Measurements from ENCODE around the gene MCTP2.

DNA sequence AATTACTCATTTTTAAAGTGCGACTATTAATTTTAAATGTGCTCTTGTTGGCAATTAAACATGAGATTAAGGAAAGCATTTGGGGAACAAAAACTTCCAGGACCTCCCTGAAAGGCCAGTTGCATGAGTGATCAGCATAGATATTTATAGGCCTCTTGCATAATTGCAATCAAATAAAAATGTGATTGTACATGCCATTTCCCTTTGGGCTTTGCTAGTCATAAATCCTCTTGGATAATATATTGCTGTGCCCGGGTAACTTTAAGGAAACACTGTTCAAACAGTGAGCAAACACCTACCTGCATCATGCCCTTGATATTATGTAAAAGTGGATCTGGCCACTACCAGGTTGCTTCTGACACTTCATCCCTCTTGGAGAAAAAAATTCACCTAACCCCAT lies 239.1 kb downstream of the MCTP2 start:
- TF ChIP-seq, protein P1, sequence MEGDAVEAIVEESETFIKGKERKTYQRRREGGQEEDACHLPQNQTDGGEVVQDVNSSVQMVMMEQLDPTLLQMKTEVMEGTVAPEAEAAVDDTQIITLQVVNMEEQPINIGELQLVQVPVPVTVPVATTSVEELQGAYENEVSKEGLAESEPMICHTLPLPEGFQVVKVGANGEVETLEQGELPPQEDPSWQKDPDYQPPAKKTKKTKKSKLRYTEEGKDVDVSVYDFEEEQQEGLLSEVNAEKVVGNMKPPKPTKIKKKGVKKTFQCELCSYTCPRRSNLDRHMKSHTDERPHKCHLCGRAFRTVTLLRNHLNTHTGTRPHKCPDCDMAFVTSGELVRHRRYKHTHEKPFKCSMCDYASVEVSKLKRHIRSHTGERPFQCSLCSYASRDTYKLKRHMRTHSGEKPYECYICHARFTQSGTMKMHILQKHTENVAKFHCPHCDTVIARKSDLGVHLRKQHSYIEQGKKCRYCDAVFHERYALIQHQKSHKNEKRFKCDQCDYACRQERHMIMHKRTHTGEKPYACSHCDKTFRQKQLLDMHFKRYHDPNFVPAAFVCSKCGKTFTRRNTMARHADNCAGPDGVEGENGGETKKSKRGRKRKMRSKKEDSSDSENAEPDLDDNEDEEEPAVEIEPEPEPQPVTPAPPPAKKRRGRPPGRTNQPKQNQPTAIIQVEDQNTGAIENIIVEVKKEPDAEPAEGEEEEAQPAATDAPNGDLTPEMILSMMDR (IDR thresholded peaks at IDR 0.05; ENCODE audit: insufficient read depth, low read length): no peak
- no peak for TF ChIP-seq POLR2AphosphoS5 (IDR thresholded peaks at IDR 0.05; ENCODE audit: low read depth)
- TF ChIP-seq, protein P2, sequence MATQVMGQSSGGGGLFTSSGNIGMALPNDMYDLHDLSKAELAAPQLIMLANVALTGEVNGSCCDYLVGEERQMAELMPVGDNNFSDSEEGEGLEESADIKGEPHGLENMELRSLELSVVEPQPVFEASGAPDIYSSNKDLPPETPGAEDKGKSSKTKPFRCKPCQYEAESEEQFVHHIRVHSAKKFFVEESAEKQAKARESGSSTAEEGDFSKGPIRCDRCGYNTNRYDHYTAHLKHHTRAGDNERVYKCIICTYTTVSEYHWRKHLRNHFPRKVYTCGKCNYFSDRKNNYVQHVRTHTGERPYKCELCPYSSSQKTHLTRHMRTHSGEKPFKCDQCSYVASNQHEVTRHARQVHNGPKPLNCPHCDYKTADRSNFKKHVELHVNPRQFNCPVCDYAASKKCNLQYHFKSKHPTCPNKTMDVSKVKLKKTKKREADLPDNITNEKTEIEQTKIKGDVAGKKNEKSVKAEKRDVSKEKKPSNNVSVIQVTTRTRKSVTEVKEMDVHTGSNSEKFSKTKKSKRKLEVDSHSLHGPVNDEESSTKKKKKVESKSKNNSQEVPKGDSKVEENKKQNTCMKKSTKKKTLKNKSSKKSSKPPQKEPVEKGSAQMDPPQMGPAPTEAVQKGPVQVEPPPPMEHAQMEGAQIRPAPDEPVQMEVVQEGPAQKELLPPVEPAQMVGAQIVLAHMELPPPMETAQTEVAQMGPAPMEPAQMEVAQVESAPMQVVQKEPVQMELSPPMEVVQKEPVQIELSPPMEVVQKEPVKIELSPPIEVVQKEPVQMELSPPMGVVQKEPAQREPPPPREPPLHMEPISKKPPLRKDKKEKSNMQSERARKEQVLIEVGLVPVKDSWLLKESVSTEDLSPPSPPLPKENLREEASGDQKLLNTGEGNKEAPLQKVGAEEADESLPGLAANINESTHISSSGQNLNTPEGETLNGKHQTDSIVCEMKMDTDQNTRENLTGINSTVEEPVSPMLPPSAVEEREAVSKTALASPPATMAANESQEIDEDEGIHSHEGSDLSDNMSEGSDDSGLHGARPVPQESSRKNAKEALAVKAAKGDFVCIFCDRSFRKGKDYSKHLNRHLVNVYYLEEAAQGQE (IDR thresholded peaks at IDR 0.05; ENCODE audit: insufficient replicate concordance, low read depth): no peak
- TF ChIP-seq SPI1 (IDR thresholded peaks at IDR 0.05; ENCODE audit: borderline replicate concordance, low read depth): no peak
